GM19467 (cell line): ENCODE results near the gene SENP8.

Experiments used
- ATAC-seq: cut with Tn5 transposase; IDR thresholded peaks from one replicate; pipeline ENCODE4 v1.9.1; 2021; ENCODE audit warnings: mild to moderate bottlenecking, moderate library complexity; ENCODE audit not compliant: unreplicated experiment

Gene SENP8

GRCh38 chr15:72112805-72113204 is 5.4 kb upstream of the SENP8 start:
- no peak for ATAC-seq

GRCh38 chr15:72113347-72114031 is 4.7 kb upstream of the SENP8 start:
- ATAC-seq, result no peak

DNA sequence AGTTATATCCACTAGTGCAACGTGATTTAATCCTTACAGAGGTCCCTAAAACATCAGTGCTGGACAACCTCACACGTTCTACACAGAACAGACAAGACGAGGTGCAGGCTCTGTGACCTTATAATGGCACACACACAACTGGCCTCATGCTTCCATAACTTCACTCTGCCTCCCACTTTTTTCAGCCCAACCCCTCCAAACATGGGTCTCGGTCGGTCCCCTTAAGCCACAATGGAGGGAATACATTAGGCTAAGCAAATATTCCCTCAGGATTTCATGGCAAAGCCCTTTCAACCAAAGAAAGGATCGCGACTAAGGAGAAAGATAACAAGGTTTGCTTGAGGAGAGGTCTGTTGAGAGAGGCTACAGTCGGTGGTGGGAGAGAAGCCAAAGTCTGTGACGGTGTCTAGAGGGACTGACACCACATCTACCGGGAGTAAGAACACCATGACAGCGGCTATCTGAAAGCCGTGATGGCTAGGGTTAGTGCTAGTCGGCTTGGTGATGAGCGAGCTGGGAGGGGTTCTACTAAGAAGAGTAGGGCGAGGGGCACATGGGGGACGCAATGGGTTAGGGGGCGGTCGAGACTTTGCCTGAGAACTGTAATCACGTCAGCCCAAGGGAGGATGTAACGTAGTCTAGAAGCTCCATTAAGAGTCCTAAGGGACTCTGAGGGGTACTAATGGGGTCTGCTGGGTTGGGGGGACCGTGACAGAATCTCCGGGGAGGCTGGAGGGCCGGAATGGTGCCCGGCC is 1.3 kb upstream of the SENP8 start:
- no peak for ATAC-seq

DNA sequence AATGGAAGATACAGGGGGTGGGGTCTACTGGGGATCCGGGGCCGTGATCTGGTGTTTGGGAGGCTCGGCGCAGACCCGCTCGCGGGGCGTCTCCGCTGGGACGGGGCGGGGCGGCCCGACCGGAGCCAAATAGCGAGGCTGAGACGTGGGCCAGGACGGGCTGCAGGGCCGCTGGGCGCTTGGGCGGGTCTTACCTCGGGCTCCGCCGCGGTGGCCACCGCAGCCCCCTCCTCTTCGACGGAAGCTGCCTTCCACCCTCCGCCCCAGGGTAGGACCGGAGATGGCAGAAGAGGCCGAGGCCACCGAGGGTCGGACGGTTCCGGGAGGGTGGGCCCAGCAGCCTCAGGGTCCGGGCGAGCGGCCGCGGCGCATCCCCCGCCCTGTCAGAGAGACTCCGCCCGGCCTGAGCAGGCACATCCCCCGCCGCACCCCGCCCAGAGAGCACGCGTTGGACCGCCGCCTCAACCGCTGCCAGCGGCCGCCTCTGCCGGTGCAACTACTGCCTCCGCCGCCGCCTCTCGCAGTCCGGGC is 652 bp upstream of the SENP8 start:
- peak; percentile 54 for ATAC-seq

GRCh38 chr15:72124218-72124617 is 6.0 kb downstream of the SENP8 start:
- no peak for ATAC-seq

GRCh38 chr15:72127724-72128322 is 9.6 kb downstream of the SENP8 start:
- ATAC-seq, result no peak

GRCh38 chr15:72128359-72128758 is 10.2 kb downstream of the SENP8 start:
- no peak for ATAC-seq

- ATAC-seq, result no peak
These were observed 12.1 kb downstream of the SENP8 start for GRCh38 chr15:72130272-72130671.

DNA sequence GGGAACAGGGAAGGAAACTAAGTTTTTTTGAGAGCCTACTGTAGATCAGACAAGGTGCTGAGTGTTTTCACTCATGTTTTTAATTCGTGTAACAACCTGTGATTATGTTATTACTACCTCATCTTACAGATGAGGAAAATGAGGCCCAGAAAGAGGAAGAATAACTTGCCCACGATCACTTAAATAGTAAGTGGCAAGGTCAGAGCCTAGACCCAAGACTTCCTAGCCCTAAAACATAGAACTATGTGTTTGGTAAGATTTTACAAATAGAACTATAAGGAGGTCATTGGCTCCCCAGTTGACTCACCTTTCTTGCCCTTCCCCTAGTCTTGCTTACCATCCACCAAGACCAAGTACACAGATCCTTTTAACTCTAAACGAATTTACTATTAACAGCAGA is 13.7 kb downstream of the SENP8 start:
- ATAC-seq, result no peak

- ATAC-seq, result no peak
These were observed 15.0 kb downstream of the SENP8 start for GRCh38 chr15:72133211-72133610.

- ATAC-seq, result no peak
These were observed 17.5 kb downstream of the SENP8 start for GRCh38 chr15:72135719-72136118.

DNA sequence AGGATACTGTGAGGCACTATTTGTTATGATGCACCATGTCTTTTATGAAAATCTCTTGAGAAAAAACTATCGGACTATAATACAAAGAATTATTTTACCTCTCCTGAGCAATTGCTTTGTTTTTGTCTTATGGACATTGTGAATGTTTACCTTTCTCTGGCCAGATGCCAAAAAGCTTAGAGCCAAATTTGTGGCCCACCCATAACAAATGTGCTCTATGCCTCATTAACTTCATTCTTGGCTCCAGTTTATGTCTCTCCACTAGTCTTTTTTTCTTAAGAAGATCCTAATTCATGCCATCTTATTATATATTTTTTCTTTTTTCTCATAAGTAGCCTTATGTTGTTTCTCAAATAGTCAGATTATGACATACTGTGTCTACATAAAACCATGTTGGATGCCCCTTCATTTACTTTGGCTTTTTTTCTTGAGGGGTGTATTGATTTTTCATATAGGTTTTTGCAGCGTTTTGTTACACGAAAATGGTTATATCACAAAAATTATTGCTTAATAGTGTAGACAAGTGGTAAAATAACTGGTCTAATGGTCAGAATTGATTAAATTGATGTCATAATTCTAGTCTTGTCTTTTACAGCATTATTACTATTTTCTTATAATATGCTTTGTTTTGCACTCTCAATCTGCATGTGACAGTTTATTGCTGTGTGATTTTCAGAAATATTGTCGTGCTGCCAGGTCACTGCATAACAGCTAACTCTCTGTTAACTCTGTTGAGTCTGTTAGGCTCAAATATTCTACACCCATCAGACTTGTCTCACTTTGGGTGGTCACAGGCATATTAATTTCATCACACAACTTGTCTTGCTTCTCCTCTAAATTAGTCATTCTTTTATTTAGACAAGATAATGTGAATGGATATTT is 18.2 kb downstream of the SENP8 start:
- no peak for ATAC-seq

DNA sequence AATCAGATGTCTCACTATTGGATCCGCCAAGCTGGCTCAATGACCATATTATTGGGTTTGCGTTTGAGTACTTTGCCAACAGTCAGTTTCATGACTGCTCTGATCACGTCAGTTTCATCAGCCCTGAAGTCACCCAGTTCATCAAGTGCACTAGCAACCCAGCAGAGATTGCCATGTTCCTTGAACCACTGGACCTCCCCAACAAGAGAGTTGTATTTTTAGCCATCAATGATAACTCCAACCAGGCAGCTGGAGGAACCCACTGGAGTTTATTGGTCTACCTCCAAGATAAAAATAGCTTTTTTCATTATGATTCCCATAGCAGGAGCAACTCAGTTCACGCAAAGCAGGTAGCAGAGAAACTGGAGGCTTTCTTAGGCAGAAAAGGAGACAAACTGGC is 21.5 kb downstream of the SENP8 start:
- no peak for ATAC-seq

- ATAC-seq, result no peak
These were observed 21.9 kb downstream of the SENP8 start for GRCh38 chr15:72140088-72140487.

DNA sequence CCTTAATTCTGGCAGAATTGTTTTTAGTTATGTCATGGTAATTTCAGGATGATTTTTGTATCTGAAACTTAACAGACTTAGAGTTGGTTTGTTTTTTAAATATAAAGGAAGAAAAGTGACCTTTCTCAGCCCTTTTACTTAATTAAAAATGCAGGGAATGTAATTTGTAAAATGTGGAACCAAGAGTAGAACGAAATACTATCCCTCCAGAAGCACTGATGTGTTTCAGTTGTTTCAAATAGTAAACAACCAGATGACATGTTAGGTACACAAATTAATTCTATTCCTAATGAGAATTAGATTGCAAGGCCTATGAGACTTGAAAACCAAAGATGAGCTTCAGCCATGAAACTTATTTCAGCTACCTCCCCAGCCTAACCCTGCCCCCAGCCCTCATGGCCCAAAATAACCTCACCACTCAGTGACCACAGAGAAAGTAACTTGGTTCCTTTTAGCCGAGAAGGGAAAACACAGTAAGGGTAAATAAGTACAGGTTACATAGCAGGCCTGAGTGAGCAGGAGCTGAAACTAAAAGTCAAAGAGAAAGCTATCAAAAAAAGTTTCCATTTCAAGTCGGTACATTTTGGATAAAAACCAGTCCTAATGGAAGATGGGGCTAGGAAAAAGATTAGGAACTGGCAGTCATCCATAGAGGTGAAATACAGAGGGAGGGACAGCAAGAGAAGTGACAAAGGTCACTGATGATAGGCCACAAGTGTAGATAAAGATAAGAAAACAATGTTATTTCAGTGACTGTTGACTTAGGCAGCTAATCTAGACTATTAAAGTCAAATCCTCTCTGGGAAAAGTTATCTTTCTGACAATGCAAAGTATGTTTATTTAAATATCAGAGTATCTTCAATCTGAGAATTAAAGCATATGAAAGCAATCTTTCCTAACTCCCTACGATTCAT is 23.2 kb downstream of the SENP8 start:
- peak; percentile 97 for ATAC-seq

GRCh38 chr15:72146221-72146620 is 28.0 kb downstream of the SENP8 start:
- ATAC-seq, result no peak

DNA sequence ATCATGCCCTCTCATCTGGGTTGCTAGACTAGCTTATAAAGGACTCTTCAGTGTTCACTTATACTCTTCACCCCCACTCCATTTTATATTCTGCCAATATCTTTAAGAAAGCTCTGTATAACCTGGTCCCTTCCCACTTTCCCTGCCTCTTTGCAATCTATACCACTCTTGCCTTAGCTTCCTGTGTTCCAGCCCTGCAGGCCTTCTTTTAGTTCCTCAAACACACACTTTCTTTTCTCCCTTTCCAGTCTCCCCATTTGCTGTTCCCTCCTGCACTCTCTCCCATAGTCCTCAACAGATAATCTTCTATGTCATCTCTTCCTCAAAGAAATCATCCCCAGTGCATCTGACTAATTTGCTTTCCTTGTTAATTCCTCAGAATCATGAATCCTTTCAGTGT is 28.7 kb downstream of the SENP8 start:
- no peak for ATAC-seq

- no peak for ATAC-seq
These were observed 29.2 kb downstream of the SENP8 start for GRCh38 chr15:72147418-72147817.

GRCh38 chr15:72153269-72154000 is 35.2 kb downstream of the SENP8 start:
- no peak for ATAC-seq
